Hepatic stellate cell (primary cell): Measurements from ENCODE around the gene CYFIP1.
"Not testable (repeated sequence)": the region's sequence is repeated elsewhere in the genome, so short reads cannot be mapped to it uniquely, and the experiment has no call there.

ENCODE experiments used
- DNase-seq: peaks from one replicate; pipeline ENCODE4 v3.0.0; 2011; ENCODE audit warnings: low spot score

Gene CYFIP1

GRCh38 chr15:22980189-22981050 lies at the start of gene CYFIP1:
Gene CYFIP1, minus strand, starts transcription at chr15:22980368. Its CDS starts 33,083 bp downstream, at chr15:22947285.
- DNase-seq, result peak; percentile 95

- DNase-seq, result no peak
Measured at GRCh38 chr15:23026218-23026617, 46.0 kb upstream of the CYFIP1 start.

GRCh38 chr15:23022156-23022555 lies 42.0 kb upstream of the CYFIP1 start:
- DNase-seq, result no peak

- no peak for DNase-seq
Measured at GRCh38 chr15:23014394-23015000, 34.3 kb upstream of the CYFIP1 start.

GRCh38 chr15:23013681-23014080 lies 33.5 kb upstream of the CYFIP1 start:
- DNase-seq, result no peak

- not testable (repeated sequence) for DNase-seq
Measured at GRCh38 chr15:23012616-23013015, 32.4 kb upstream of the CYFIP1 start.

GRCh38 chr15:23003736-23004135 lies 23.6 kb upstream of the CYFIP1 start:
- no peak for DNase-seq

GRCh38 chr15:23002920-23003319 lies 22.8 kb upstream of the CYFIP1 start:
- no peak for DNase-seq

GRCh38 chr15:22995795-22996194 lies 15.6 kb upstream of the CYFIP1 start:
- no peak for DNase-seq

GRCh38 chr15:22992024-22992326 lies 11.8 kb upstream of the CYFIP1 start:
- no peak for DNase-seq

- DNase-seq, result no peak
Measured at GRCh38 chr15:22989576-22990477, 9.7 kb upstream of the CYFIP1 start.

- no peak for DNase-seq
Measured at GRCh38 chr15:22988811-22989210, 8.6 kb upstream of the CYFIP1 start.

- not testable (repeated sequence) for DNase-seq
Measured at GRCh38 chr15:22981931-22982330, 1.8 kb upstream of the CYFIP1 start.

GRCh38 chr15:22981051-22981840 lies 1.1 kb upstream of the CYFIP1 start:
- no peak for DNase-seq

GRCh38 chr15:22979238-22980188 lies 655 bp downstream of the CYFIP1 start:
- peak; percentile 68 for DNase-seq

- DNase-seq, result peak; percentile 22
Measured at GRCh38 chr15:22978691-22979237, 1.4 kb downstream of the CYFIP1 start.

GRCh38 chr15:22974745-22975144 lies 5.4 kb downstream of the CYFIP1 start:
- DNase-seq, result no peak

- DNase-seq, result no peak
Measured at GRCh38 chr15:22973987-22974386, 6.2 kb downstream of the CYFIP1 start.

- no peak for DNase-seq
Measured at GRCh38 chr15:22973286-22973685, 6.9 kb downstream of the CYFIP1 start.

GRCh38 chr15:22969489-22969888 lies 10.7 kb downstream of the CYFIP1 start:
- no peak for DNase-seq
